Stimulated activated CD8-positive, alpha-beta memory T cell treated with anti-CD3 and anti-CD28 coated beads, Interleukin-2, amount 100 ng/mL, for 1 hour (primary cell): ENCODE measurements around the gene ITPA.

Experiments used
- DNase-seq, 2 donors: peaks; one replicate each; pipeline ENCODE4 v3.0.0-alpha.2; 2020; ENCODE audit warnings: low read depth in 2 of 2

The ITPA gene

DNA sequence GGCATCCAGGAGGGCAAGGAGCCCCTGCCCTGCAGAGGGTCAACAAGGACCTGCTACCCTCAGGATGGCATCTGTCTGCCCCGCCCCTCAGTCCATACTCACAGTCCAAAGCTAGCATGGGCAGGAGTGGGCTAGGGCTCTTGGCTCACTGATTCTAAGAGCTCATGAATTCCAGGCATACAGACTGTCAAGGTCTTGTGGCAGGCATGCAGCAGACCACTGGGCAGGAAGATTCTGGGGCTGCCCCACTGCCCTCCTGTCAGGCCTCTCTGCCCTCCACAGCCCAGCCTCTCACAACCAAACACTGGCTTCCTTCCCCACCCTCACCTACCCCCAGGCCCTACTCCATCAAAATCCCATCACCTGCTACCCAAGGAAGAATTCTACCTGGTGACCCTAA, 35.3 kb downstream of the ITPA start:
- DNase-seq: no peak

DNA sequence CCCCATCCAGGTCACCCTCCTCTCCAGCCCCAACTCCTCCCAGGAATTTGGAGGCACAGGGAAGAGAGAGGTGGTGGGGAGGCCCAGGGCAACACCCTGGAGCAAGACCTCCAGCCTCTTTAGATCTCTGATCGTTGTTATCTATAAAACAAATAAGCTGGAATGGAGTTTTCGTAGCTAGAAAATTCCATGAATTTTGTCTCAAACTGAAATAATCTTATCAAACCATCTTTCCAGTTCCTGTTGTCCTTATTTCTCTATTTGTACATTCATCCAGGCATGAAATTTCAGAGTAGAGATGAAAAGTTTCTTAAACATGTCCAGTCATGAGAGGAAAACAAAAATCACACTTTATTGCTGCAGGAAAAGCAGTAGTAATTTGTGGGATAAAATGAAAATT, 35.9 kb downstream of the ITPA start:
- no peak for DNase-seq

DNA sequence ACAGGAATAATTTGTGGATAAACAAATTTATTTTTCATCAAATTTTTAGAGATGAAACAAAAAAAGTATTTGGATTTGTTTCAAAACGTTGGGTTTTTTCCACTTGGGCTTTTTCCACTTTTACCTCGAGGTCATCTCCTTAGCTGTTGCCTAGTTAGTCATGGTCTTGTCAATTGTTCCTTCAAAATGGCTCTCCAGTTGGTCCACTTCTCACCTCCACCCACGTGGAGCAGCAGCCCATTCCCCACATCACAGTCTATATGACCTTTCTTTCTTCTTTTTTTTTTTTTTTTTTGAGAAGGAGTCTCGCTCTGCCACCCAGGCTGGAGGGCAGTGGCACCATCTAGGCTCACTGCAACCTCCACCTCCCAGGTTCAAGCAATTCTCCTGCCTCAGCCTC, 36.4 kb downstream of the ITPA start:
- DNase-seq: no peak

DNA sequence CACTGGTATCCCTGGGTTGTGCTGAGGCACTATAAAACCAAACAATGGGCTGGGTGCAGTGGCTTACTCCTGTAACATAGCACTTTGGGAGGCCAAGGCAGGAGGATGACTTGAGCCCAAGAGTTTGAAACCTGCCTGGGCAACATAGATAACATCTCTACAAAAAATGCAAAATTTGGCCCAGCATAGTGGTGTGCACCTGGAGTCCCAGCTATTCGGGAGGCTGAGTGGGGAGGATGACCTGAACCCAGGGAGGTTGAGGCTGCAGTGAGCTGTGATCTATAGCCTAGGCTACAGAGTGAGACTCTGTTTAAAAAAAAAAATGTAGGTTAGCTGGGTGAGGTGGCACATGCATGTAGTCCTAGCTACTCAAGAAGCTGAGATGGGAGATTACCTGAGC, 37.4 kb downstream of the ITPA start:
- DNase-seq: no peak

DNA sequence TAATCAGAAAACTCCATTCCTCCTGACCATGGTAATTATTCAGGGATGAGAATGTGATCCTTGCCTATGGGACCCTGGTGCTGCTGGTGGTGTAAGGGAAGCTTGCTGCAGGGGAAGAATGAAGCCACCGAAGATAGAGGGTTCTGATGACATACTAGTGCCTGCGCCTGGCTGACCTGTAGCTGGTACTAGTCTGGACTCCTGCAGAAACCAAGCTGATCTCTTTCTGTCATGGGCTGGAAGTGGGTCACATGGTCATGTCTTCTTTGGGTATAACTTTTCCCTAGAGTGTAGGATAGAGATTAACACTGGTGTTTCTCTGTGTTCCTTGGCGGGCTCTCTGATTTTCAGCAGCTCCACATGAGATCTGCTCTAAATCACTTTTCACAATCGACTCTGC, 38.3 kb downstream of the ITPA start:
- DNase-seq: no peak

DNA sequence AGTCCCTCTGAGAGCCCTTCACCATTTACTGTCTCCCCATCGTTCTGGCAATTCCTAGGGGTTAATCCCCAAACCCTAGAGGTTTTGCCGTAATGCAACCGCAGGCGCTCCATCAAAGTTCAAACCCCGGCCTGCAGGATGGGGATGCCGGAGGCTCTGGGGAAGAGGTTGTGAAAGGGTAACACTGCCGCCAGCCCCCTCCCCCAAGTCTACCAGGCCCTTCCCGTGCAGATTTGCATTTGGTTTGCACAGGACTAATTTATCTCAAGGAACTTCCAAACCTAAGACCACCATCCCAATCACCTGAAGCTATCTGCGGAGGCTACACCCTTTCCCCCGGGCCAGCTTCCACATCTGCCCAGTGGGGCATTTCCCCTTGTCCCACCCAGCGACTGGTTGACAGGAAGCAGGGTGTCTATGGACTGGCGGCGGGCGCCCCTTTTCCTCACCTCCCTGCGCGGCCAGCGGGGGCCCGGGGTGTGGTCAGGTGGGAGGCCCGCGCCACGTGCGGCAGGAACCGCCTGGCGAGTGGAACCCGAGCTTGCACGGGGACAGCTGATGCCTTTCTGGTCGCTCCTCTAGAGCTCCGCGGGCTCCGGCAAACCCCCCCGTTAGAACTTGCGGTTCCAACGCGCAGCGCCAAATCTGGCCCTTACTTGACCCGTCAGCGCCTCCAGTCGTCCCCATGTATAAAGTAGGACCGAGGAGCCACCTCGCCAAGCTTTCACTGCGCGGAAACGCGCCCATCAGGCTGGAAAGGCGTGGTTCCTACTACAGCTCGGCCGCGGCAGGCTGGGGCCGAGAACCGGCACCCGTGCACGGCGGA, 39.1 kb downstream of the ITPA start:
- no peak for DNase-seq

DNA sequence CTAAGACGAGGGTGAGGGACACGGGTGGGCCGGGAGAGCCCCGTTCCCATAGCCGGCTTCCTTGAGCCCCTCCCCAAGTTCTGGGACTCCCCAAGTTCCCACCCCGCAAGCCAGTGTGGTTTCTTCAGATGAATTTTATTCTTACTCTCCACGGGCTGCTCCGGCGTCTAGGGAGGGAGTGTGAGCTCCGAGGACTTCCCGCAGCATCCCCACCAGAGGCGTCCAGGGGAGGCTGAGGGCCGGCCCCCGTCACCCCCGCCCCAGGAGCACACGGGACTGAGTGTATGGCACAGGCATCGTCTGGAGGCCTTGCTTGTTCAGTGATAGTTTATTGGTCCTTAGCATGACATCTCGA, 39.7 kb downstream of the ITPA start:
- no peak for DNase-seq

DNA sequence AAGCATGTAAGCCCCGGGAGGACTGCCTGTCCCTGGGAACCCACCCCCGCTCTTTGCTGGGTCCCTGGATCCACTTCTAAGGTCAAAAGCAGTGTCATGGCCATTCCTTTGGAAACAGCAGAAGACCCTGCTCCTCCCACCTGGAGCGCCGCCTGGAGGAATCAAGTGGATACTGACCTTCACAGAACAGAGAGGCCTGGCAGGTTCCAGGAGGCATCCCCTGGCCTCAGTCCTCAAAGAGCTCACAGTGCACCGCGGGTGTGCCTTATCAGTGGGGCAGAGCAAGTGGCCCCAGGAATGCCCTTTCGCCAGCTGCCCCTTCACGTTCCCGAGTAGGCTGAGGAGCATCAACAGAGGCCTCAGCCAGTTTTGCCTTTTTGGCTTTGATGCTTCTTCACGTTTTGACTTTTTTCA, 40.8 kb downstream of the ITPA start:
- no peak for DNase-seq

DNA sequence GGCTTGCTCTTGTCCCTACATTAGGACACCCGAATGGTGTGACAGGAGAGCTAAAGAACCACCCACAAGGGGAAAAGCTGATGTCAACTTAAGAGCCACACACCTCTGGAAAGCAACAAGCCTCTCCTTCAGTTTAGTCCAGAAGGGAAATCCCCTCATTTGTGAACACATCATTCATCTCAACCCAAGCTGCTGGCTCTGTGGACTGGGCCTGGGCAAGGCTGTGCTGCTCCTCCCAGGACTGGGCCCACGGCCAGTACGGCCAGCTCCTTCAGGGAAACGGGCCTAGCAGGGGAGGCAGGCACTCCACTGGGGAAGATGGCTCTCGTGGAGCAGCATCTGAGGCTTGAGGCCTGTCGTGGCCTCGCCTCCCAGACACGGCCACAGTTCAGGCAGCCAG, 42.5 kb downstream of the ITPA start:
- DNase-seq: no peak

DNA sequence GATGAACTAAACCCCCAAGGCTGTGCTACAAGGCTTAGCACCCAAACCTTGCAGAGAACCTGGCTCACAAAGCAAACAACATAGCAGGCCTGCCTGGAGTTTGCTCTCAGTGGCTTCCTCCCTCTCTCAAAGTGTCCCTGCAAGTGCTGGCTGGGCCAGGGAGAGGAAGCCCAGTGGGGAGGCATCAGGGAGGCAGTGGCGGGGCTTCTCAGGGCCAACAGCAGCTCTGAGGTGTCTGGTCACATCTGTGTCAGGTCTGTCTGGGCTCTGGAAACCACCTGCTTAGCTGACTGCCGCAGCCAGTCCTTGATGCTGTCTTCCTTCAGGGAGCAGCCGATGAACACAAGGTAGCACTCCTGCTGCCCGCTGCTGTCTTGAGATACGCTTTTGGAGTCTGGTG, 46.4 kb downstream of the ITPA start:
- DNase-seq: no peak

DNA sequence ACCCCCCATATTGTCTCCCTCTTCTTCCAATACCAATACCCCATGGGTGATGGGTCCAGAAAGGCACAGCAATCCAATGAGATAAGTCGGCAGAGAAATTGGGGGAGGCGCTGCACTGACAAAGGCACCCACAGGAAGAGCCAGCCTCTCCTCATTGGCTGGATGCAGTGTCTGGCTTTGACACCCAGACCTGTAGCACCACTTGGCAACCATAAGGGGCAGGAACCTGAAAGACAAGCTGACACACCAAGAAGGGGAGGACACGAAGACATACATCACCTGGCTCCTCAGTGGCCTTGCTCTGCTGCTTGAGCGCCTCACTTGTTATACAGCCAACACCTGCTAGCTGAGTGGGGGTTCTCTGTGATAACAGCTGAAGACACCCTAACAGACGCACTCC, 49.1 kb downstream of the ITPA start:
- DNase-seq: no peak

DNA sequence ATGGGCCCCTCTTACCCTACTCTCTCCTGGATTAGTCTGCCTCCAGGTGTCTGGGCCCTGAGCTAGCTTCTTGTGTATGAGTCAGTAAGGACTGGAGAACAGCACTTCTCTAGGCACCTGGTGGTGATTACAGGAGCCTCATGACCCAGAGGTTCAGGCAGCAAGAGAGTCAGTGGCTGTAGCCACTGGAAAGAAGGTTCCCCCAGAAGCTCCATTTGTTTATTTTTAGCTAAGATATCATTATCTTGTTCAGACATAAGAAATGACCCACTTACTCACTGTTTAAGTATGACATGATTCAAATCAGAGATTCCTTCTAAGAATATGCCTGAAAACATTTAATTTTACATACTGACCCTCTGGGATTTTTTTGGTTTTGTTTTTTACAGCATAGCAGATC, 53.3 kb downstream of the ITPA start:
- DNase-seq: no peak

DNA sequence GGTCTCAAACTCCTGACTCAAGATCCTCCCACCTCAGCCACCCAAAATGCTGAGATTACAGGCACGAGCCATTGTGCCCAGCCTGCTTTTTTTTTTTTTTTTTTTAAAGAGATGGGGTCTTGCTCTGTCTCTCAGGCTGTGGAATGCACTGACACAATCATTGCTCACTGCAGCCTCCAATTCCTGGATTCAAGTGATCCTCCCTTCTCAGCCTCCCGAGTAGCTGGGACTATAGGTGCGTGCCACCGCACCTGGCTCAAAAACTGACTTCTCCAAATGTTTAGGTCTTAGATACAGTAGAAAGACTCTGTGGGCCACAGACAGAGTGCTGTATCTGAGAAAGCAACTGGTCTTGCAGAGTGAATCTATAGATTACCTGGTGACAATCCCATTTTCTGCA, 60.8 kb downstream of the ITPA start:
- DNase-seq: no peak

DNA sequence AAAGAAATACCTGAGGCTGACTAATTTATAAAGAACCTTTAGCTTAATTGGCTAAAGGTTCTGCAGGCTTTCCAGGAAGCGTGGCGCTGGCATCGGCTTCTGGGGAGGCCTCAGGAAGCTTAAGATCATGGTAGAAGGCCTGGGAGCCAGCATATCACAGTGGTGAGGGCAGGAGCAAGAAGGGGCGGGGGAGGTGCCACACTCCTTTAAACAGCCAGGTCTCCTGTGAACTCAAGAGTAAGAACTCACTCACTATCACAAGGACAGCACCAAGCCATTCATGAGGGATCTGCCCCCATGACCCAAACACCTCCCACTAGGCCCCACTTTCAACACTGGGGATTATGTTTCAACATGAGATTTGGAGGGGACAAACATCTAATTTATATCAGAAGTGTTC, 64.1 kb downstream of the ITPA start:
- DNase-seq: no peak
